Endothelial cell of umbilical vein (primary cell): ENCODE measurements around the gene SLC46A2. TPM values are rescaled to one million over a fixed set of nuclear protein-coding genes. Genes with fewer than 3 reads are reported as not detected.
A peak's percentile ranks its signal among the peaks of the same experiment; 100 is the strongest.

Source experiments
- BruUV-seq: library from RNA; stranded (reverse); fragments of 400-500 nt; replicated peaks from 2 replicates; lab custom pipeline; 2021; lab: Mats Ljungman, UMichigan
- CTCF ChIA-PET: fragments of 300-600, 350-600 bp; sonication (Branson Sonifier 250); formaldehyde crosslinking; loops from one replicate; lab custom pipeline; 2021; ENCODE audit warnings: antibody characterized with exemption, inconsistent platforms; lab: Charles Lee
- POLR2A ChIA-PET: fragments of 300-600, 350-600 bp; sonication (Branson Sonifier 250); formaldehyde crosslinking; loops from one replicate; lab custom pipeline; 2021; ENCODE audit warnings: antibody characterized with exemption, inconsistent platforms; lab: Charles Lee
- DNase-seq: peaks from one replicate; pipeline ENCODE4 v3.0.0-alpha.2; 2011; ENCODE audit warnings: low read depth, low spot score
- FAIRE-seq: peaks from 2 replicates; lab custom pipeline; 2011; peaks lifted over from hg19 to GRCh38; lab: Jason Lieb, UNC
- H2AFZ ChIP-seq: 2 replicates; pipeline ENCODE4 v1.6.0; 2012; ENCODE audit warnings: low read depth, low read length, control low read depth, inconsistent platforms
- H3K27ac ChIP-seq: 2 replicates; pipeline ENCODE4 v1.5.1; 2011; ENCODE audit warnings: low read depth, mild to moderate bottlenecking, control low read depth, low read length, moderate library complexity; ENCODE audit not compliant: insufficient read depth
- H3K27me3 ChIP-seq, 2 experiments: 2 replicates each; pipeline versions ENCODE4 v1.6.0 to v1.6.1; 2011; ENCODE audit warnings: low read length in 2 of 2, mixed read lengths in 1 of 2; ENCODE audit not compliant: control insufficient read depth in 2 of 2, insufficient read depth in 2 of 2
- H3K36me3 ChIP-seq, 2 experiments: 2 replicates in 1 of 2; 3 replicates in 1 of 2; pipeline ENCODE4 v1.5.1; 2011; ENCODE audit warnings: low read length in 2 of 2, mild to moderate bottlenecking in 1 of 2, moderate library complexity in 1 of 2; ENCODE audit not compliant: control insufficient read depth in 2 of 2, insufficient read depth in 2 of 2; ENCODE audit errors: extremely low read depth in 1 of 2
- H3K4me1 ChIP-seq: 3 replicates; pipeline ENCODE4 v1.5.1; 2011; ENCODE audit warnings: mild to moderate bottlenecking, low read length; ENCODE audit not compliant: control insufficient read depth, insufficient read depth; ENCODE audit errors: extremely low read depth
- H3K4me2 ChIP-seq: 2 replicates; pipeline ENCODE4 v1.6.1; 2011; ENCODE audit warnings: low read length, control low read depth, mixed read lengths; ENCODE audit not compliant: insufficient read depth
- H3K4me3 ChIP-seq, 3 experiments: fragments of 200-600 bp in 1 of 3; sonication (generic), shearing (Covaris generic) in 1 of 3; replicated peaks in 1 of 3; 2 replicates each; pipeline ENCODE4 v1.5.1; 2011 to 2016; ENCODE audit warnings: control low read depth in 3 of 3, low read length in 3 of 3, mild to moderate bottlenecking in 2 of 3, inconsistent platforms in 1 of 3, low read depth in 1 of 3, moderate library complexity in 1 of 3; ENCODE audit not compliant: insufficient read depth in 1 of 3
- H3K79me2 ChIP-seq: 2 replicates; pipeline ENCODE4 v1.6.0; 2012; ENCODE audit warnings: low read length, inconsistent platforms; ENCODE audit not compliant: control insufficient read depth, insufficient read depth
- H3K9ac ChIP-seq: replicated peaks from 2 replicates; pipeline ENCODE3; 2011; ENCODE audit warnings: low read length, control low read depth; ENCODE audit not compliant: insufficient read depth; ENCODE audit errors: extremely low read depth
- H3K9me1 ChIP-seq: replicated peaks from 3 replicates; pipeline ENCODE4 v1.6.0; 2011; ENCODE audit warnings: mild to moderate bottlenecking, low read length; ENCODE audit not compliant: control insufficient read depth, insufficient read depth; ENCODE audit errors: extremely low read depth
- H3K9me3 ChIP-seq: replicated peaks from 2 replicates; pipeline ENCODE4 v1.5.1; 2012; ENCODE audit warnings: low read length, inconsistent platforms; ENCODE audit not compliant: control insufficient read depth, insufficient read depth
- H4K20me1 ChIP-seq: replicated peaks from 2 replicates; pipeline ENCODE3; 2011; ENCODE audit warnings: mild to moderate bottlenecking, low read length; ENCODE audit not compliant: control insufficient read depth, insufficient read depth; ENCODE audit errors: extremely low read depth
- EZH2 ChIP-seq: IDR thresholded peaks from 2 replicates; pipeline ENCODE4 v1.6.1; 2012; ENCODE audit warnings: borderline replicate concordance, low read depth, mild to moderate bottlenecking, moderate library complexity, low read length, inconsistent platforms; ENCODE audit not compliant: severe bottlenecking
- FOS ChIP-seq: IDR thresholded peaks from 2 replicates; pipeline ENCODE4 v1.6.1; 2011; ENCODE audit warnings: mild to moderate bottlenecking, low read length, moderate library complexity, borderline replicate concordance; ENCODE audit not compliant: insufficient read depth
- GATA2 ChIP-seq: IDR thresholded peaks from 2 replicates; pipeline ENCODE4 v1.7.0; 2011; ENCODE audit warnings: low read depth, mild to moderate bottlenecking, moderate library complexity, mixed read lengths, low read length; ENCODE audit not compliant: insufficient read length, insufficient read depth
- JUN ChIP-seq: IDR thresholded peaks from 2 replicates; pipeline ENCODE4 v1.6.1; 2011; ENCODE audit warnings: borderline replicate concordance, low read depth; ENCODE audit not compliant: insufficient read length, insufficient read depth
- MYC ChIP-seq: IDR thresholded peaks from one replicate; pipeline ENCODE4 v1.6.1; 2011; ENCODE audit warnings: mild to moderate bottlenecking, low read depth, low read length
- POLR2A ChIP-seq: IDR thresholded peaks from 2 replicates; pipeline ENCODE4 v1.6.1; 2012; ENCODE audit warnings: low read depth, mild to moderate bottlenecking, control low read depth, low read length
- POLR2AphosphoS5 ChIP-seq: IDR thresholded peaks from 2 replicates; pipeline ENCODE4 v1.6.1; 2012; ENCODE audit warnings: low read depth, mild to moderate bottlenecking, control low read depth, low read length, moderate library complexity; ENCODE audit not compliant: insufficient read depth
- dilution Hi-C: fragments of 300-500 bp; cut with MboI; formaldehyde crosslinking; loops from one replicate; pipeline ENCODE4 v1.15.0; 2019; ENCODE audit warnings: low sequenced_read_pairs; ENCODE audit not compliant: extremely low pct_ligation_motif_present
- intact Hi-C: fragments of 100-400 bp; cut with micrococcal nuclease; formaldehyde crosslinking; loops from one replicate; pipeline ENCODE4 v1.10.0; 2022
- polyA plus RNA-seq, 4 experiments: library from polyadenylated mRNA; depleted of rRNA in 3 of 4; stranded (reverse) in 3 of 4; unstranded in 1 of 4; fragments of >200 nt; gene quantifications; 2 replicates each; pipeline versions ENCODE4 v1.2.1 to v1.2.3, GENCODE V29; 2011 to 2012; ENCODE audit warnings: missing spikeins in 1 of 4
- total RNA-seq: library from RNA; stranded (reverse); gene quantifications from 2 replicates; pipeline ENCODE4 v1.2.3, GENCODE V29; 2021
- TF ChIP-seq, protein P1 (sequence below): IDR thresholded peaks from 2 replicates; pipeline ENCODE4 v1.6.1; 2011; ENCODE audit not compliant: insufficient read depth, insufficient read length
- TF ChIP-seq, protein P2 (sequence below), 2 donors: IDR thresholded peaks; 1 replicate in 1 of 2; 2 replicates in 1 of 2; pipeline ENCODE4 v1.5.1; 2011; ENCODE audit warnings: low read length in 2 of 2, mild to moderate bottlenecking in 2 of 2, moderate library complexity in 2 of 2, control low read depth in 1 of 2, inconsistent platforms in 1 of 2, low read depth in 1 of 2; ENCODE audit not compliant: insufficient read depth in 1 of 2; ENCODE audit errors: extremely low read depth in 1 of 2

The SLC46A2 gene
- total and polyA plus RNA-seq, 2 donors (not counting 3 experiments of a cell fraction or from before 2014, with no cell fraction given), result not detected

DNA sequence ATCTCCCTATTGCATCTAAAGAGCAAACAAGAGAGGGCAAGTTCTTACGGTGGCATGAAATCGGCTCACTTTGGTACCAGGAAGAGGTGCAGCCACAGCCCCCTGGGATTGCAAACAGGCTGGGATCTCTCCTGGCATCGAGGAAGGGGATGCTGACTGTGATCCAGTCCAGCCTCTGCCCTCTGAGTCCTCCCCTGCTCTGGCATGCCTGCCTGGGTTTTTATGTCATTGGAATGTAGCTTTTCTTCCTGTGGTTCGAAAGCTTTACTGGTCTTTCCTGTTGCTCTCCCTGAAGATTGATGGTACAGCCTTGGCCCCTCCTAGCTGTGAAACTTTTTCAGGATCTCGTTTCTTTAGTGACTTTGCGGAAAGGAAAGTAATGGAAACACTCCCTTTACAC, 6.6 kb downstream of the SLC46A2 start:
- intact Hi-C loops (no loop called here), dilution Hi-C loops (no loop called here)
- Histone ChIP-seq H3K79me2 (no peaks in the 10 kb centered on the region), H3K36me3 (no peaks in the 10 kb centered on the region), H2AFZ (no peak overlapping the region), H3K27me3 (no peaks in the 10 kb centered on the region), H3K4me2 (no peak overlapping the region), H3K9me3 (no peaks in the 10 kb centered on the region), H4K20me1 (no peaks in the 10 kb centered on the region), H3K9me1 (no peaks in the 10 kb centered on the region), H3K4me3 (no peak overlapping the region), H3K9ac (no peak overlapping the region), H3K27ac (no peak overlapping the region), H3K4me1 (no peaks in the 10 kb centered on the region)
- POLR2A ChIA-PET, result no interaction called here
- FAIRE-seq, result no peak
- CTCF ChIA-PET, result interaction anchor here (0.6 to 2.0 kb wide), 7 partner anchors 10 to 64 kb away, joined by 3 to 15 read pairs (median 4); no protein-coding TSS in a partner anchor
- TF ChIP-seq GATA2 (no peak), FOS (no peak), MYC (no peak), POLR2AphosphoS5 (no peak), POLR2A (no peak), EZH2 (no peak), JUN (no peak)
- TF ChIP-seq, protein P1, sequence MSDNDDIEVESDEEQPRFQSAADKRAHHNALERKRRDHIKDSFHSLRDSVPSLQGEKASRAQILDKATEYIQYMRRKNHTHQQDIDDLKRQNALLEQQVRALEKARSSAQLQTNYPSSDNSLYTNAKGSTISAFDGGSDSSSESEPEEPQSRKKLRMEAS, result no peak
- TF ChIP-seq, protein P2, sequence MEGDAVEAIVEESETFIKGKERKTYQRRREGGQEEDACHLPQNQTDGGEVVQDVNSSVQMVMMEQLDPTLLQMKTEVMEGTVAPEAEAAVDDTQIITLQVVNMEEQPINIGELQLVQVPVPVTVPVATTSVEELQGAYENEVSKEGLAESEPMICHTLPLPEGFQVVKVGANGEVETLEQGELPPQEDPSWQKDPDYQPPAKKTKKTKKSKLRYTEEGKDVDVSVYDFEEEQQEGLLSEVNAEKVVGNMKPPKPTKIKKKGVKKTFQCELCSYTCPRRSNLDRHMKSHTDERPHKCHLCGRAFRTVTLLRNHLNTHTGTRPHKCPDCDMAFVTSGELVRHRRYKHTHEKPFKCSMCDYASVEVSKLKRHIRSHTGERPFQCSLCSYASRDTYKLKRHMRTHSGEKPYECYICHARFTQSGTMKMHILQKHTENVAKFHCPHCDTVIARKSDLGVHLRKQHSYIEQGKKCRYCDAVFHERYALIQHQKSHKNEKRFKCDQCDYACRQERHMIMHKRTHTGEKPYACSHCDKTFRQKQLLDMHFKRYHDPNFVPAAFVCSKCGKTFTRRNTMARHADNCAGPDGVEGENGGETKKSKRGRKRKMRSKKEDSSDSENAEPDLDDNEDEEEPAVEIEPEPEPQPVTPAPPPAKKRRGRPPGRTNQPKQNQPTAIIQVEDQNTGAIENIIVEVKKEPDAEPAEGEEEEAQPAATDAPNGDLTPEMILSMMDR (IDR thresholded peaks at IDR 0.05; ENCODE audit: extremely low read depth in 1 of 2, insufficient read depth in 1 of 2, low read depth in 1 of 2, low read length in 2 of 2), result no peak
- peak; percentile 59 for DNase-seq
- no TSS peak for BruUV-seq
